Uterus (tissue), 2 donors: Measurements from ENCODE around the gene FOXP2.

Experiments used
- CTCF ChIP-seq, 4 experiments: fragments of 200-600 bp in 2 of 4; fragments of 450-650 bp in 2 of 4; sonication (generic) in 2 of 4; IDR thresholded peaks; one replicate each; pipeline ENCODE4 v1.5.1; 2016 to 2019; ENCODE audit warnings: antibody characterized with exemption in 4 of 4, mild to moderate bottlenecking in 2 of 4, moderate library complexity in 1 of 4
- POLR2A ChIP-seq, 2 donors: fragments of 450-650 bp; IDR thresholded peaks; one replicate each; pipeline ENCODE4 v1.6.1; 2016; ENCODE audit warnings: antibody characterized with exemption in 2 of 2, mild to moderate bottlenecking in 1 of 2, moderate library complexity in 1 of 2

- TF ChIP-seq CTCF (IDR thresholded peaks at IDR 0.05), result no peak
- TF ChIP-seq POLR2A (IDR thresholded peaks at IDR 0.05), result no peak
These were observed 58.4 kb downstream of the FOXP2 start for GRCh38 chr7:114472896-114473512.
